HG02678 (cell line): ENCODE results near the gene MAZ.
"Not testable (repeated sequence)": the region's sequence is repeated elsewhere in the genome, so short reads cannot be mapped to it uniquely, and the experiment has no call there.

Experiments
- ATAC-seq: cut with Tn5 transposase; IDR thresholded peaks from one replicate; pipeline ENCODE4 v1.9.1; 2021; ENCODE audit warnings: mild to moderate bottlenecking, moderate library complexity; ENCODE audit not compliant: unreplicated experiment

Gene MAZ

DNA sequence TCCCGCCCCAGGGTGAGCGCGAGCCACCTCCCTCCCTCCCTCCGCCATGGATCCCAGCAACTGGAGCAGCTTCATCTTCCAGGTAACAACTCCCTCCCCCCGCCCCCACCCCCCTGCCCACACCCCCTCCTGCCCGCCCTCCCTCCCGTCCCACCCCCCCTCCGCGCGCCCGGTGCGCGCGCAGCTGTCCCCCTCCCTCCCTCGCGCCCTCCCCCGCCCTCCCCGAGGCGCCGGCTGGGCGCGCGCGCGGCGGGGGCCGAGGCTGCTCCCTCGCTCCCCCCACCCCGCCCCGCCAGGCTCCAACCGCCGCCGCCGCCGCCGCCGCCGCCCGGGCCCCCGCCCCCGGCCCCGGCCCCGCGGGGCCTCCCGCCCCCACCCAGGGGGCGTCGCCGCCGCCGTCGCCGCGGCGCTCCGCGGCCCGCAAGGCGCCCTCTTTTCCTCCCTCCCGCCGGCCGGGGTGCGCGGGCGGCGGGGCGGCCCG is at the start of gene MAZ:
Gene MAZ, plus strand, starts transcription at position 431 of the 481 bp plus-strand sequence. CDS start 173 bp downstream, outside the sequence.
- ATAC-seq = no peak

GRCh38 chr16:29756654-29757053 is 49.7 kb upstream of the MAZ start:
- no peak for ATAC-seq

- not testable (repeated sequence) for ATAC-seq
These were observed 49.2 kb upstream of the MAZ start for GRCh38 chr16:29757086-29757485.

DNA sequence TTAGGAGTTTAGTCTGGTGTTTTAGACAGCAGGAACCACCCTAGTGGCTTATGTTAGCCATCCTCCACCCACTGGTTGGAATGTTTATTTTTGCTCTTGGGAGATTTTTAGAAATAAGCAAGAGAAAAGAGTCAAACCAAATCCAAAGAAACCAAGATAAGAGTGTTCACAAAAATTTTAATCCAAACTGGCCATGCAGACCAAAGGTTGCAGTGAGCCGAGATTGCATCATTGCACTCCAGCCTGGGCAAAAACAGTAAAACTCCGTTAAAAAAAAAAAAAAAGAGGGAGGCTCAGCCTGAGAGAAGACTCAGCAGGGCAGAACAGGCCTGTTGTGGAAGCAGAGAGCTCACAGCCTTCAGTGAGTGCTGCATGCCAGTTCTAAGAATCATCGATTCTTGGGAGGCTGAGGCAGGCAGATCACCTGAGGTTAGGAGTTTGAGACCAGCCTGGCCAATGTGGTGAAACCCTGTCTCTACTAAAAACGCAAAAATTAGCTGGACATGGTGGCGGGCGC is 48.3 kb upstream of the MAZ start:
- ATAC-seq = no peak

GRCh38 chr16:29760567-29761279 is 45.6 kb upstream of the MAZ start:
- no peak for ATAC-seq

GRCh38 chr16:29761280-29761651 is 45.1 kb upstream of the MAZ start:
- ATAC-seq = not testable (repeated sequence)

DNA sequence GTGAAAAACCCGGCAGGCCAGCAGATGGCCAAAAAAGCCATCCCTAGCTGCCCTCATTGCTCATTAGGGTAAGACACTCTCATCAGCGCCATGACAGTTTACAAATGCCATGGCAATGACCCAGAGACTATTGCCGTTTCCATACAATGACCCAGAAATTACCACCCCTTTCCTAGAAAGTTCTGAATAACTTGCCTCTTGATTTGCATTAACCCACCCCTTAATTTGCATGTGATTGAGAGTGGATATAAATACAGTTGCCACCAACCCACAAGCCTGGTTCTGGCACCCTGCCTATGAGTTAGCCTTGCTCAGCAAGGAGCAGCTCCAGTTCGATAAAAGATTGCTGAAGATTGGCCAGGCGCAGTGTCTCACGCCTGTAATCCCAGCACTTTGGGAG is 44.4 kb upstream of the MAZ start:
- no peak for ATAC-seq

DNA sequence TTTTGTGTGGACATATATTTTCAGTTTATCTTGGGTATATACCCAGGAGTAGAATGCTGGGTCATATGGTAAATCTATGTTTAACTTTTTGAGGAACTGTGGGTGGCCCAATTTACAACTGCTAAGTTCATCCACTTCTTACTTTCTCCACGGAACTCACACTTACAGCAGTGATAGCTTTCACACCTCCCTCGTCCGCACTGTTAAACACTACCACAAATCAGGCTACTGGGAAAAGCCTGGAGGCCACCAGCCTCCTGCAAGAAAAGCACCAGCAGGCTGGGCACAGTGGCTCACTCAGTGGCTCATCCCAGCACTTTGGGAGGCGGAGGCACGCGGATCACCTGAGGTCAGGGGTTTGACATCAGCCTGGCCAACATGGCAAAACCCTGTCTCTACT is 43.0 kb upstream of the MAZ start:
- ATAC-seq = no peak

- no peak for ATAC-seq
These were observed 40.9 kb upstream of the MAZ start for GRCh38 chr16:29765167-29766032.

DNA sequence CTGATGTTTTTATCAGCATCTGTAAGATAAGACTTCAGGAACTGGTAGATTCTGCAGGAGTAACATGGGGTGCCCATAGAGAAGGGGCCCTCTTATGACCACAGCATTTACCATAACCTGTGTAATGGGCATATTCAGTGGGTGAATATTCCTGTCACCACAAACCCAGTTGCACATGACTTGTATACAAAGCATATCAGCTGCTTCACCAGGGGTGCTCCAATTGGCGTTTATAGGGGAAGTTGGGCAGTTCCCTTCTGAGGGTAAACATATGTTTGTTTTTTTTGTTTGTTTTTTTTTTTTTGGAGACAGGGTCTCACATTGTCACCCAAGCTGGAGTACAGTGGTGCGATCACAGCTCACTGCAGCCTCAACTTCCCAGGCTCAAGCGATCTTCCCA is 39.8 kb upstream of the MAZ start:
- no peak for ATAC-seq

DNA sequence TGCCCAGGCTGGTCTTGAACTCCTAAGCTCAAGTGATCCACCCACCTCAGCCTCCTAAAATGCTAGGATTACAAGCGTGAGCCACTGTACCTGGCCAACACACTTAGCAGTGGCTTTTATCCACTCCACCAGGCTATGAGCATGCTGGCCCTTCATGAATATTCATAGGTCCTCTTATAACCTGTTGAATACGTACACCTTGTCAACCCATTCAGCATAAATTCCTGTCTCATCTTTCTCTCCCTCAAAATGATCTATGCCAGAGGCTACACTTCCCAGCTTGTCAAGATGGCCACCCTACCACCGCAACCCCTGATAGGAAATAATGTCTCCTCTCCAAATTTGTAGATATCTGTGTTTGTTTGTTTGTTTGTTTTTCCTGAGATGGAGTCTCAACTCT is 39.3 kb upstream of the MAZ start:
- no peak for ATAC-seq

DNA sequence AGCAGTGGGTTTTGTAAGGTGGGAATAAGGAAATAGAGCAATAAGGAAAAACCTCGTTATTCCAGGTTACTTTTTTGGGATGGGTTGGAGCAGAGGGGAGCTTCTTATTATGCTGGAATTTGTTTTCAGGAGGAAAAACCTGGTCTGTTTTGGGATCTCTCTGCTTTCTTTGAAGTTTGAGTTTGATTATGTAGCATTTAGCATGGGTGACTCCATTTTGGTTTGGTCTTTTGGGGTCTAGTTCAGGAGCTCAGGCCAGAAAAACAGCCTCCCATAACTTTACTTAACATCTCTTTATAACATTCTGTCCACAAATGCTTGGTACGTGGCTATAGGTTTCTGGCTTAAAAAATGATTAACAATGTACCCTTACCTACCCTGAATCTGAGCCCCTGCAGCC is 36.8 kb upstream of the MAZ start:
- no peak for ATAC-seq

DNA sequence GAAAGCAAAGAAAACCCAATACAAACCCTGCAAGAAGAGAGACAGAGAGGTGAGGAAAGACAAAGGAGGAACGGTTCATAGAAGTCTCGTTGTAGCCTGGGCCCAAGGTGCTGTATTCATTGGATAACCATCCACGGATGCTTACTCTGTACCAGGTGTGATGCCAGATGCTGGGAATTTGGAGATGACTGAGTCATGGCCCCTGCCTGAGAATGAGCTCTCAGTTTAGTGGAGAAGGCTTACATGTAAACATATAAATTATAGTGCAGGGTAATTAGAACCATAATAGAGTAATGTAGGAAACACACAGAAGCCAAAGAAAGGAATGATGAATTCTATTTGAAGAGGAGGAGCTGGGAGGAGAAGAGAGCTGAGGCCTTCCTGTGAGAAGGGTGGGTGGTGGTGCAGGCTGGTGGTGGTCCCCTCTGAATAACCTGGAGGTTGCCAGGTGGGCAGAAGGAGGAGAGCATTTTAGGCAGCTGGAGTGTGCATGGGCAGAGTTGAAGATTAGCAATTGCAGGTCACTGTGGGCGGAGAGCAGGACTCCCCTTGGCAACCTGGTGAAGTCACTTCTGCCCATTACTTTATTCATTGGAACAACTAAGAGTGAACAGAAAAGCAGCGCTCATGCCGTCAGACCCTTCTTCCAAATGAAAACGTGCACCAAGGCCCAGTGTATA is 35.9 kb upstream of the MAZ start:
- no peak for ATAC-seq

GRCh38 chr16:29772330-29772729 is 34.0 kb upstream of the MAZ start:
- not testable (repeated sequence) for ATAC-seq

GRCh38 chr16:29774730-29775129 is 31.6 kb upstream of the MAZ start:
- ATAC-seq = no peak

DNA sequence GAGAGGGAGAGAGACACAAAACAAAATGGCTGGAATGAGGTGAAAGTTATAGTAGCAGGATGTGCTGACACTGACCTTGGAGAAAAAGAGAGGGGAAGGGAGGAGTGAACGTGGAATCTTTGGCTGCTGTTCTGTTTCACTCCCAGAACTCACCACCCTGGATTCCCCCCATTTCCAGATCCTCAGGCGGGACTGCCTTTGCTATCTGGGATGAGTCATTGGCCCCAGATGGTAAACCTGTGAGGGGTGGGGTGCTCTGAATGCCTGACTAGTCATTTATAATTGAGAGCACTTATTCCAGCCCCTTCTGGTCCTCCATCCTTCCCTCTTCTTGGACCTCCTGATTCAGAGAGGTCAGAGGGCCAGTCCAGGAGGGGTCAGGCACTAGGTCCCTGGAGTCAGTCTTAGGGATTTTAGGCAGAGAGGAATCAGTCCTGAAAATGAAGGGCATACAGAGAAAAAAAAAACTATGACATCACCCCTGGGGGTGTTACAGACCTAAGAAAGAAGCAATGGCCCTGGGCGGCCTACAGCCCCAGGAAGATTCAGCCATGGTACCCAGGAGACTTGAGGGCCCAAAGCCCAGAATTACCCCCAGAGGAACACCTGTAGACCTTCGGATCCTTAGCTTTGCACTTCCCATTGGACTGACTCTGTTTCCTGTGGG is 30.5 kb upstream of the MAZ start:
- no peak for ATAC-seq

GRCh38 chr16:29777576-29778350 is 28.6 kb upstream of the MAZ start, which contains the start of gene ZG16:
Gene ZG16 (plus strand): TSS chr16:29778256. CDS start chr16:29779267, 1,011 bp downstream.
- ATAC-seq = no peak

GRCh38 chr16:29779474-29779873 is 26.9 kb upstream of the MAZ start:
- ATAC-seq = no peak

- not testable (repeated sequence) for ATAC-seq
These were observed 23.0 kb upstream of the MAZ start for GRCh38 chr16:29783094-29783953.
